ENCODE measurements around the gene NCKAP5.

- TF ChIP-seq POLR2A (IDR thresholded peaks at IDR 0.05) (no peak), CTCF (IDR thresholded peaks at IDR 0.05) (no peak), EP300 (IDR thresholded peaks at IDR 0.05) (no peak)
Observed at GRCh38 chr2:132782176-132782783, 786.0 kb downstream of the NCKAP5 start.

All from ovary (tissue), 3 donors.